ENCODE results near the gene RASSF7. TPM values are rescaled to one million over a fixed set of nuclear protein-coding genes. Genes with fewer than 3 reads are reported as not detected.

RASSF7 gene
- total RNA-seq, 1 donor from 2014 or later = 2.0 TPM

GRCh38 chr11:551131-551530 is 9.6 kb upstream of the RASSF7 start:
- DNase-seq (ENCODE audit: low spot score) = no peak

GRCh38 chr11:551596-551995 is 9.2 kb upstream of the RASSF7 start:
- DNase-seq (ENCODE audit: low spot score) = no peak

DNA sequence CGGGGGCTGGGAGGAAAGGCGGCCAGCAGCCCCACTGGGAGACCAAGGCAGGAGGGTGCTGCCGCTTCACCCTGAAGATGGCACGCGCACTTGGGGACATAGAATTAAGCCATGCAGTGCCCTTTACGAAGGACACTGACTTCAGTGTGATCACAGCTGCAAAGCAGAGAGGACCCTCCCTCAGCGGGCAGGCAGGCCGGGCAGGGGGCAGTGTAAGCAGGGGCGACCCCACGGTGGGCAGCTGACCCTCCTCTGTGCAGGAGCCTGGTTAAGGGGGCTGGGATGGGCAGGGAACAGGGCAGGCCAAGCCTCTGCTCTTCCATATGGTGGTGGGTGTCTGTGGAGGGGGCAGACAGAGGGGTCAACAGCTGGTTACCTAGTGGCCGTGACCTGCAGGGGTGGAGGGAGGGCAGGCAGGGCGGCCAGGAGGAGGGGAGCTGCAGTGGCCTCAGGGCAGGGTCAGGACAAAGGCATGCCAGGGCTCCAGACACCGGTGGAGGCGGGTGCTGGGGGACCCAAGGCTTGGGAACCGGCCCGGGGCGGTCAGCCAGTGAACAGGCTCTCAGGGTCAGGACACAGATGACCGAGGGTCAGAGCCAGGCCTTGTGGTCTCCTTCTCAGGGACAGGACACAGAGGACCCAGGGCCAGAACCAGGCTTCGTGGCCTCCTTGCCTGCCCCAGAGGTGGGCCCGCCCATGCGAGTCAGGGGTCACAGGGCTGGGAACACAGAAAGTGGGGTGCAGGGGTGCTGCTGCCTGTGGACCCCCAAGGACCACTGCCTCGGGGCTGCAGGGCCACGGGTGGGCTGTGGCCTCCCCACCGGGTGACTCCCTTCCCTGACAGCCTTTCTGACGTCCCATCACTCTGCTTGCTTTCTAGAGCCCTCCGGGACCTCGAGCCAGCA is 7.4 kb upstream of the RASSF7 start:
- DNase-seq (ENCODE audit: low spot score) = no peak

GRCh38 chr11:553988-554340 is 6.8 kb upstream of the RASSF7 start:
- DNase-seq (ENCODE audit: low spot score) = no peak

DNA sequence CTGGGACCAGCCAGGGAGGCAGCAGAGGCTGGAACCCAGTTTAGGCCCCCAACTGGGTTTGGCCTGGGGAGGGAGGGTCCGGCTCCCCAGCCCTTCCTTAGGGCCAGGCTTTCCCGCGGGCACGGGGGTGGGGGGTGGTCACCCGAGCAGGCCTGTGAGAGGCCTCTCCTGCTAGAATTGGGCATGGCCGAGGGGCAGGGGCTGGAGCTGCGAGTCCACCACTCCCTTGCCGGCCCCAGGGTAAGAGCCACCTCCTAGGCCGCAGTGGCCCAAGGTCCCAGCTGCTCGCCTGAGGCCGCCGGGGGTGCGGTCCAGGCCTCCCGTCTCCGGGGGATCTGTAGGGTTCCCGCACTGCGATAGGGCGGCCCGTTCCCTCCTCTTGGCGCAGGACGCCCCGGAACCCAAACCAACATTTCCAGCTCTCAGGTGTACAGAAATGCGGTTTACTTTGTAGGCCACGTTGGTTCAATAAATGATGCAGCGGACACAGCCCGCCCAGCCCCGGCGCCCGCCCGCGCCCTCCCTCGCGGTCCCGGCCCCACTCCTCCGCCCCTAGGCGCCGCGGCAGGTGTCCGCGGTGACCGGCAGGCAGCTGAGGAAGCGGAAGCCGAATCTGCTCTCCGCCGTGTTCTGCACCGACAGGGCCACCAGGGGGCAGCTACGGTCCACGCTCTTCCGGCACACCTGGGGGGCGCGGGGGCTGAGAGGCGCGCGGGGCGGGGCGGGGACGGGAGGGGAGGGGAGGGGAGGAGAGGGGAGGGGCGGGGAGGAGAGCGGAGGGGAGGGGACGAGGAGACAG is 6.1 kb upstream of the RASSF7 start:
- no peak for DNase-seq (ENCODE audit: low spot score)

GRCh38 chr11:555227-555779 is 5.5 kb upstream of the RASSF7 start:
- DNase-seq (ENCODE audit: low spot score) = no peak

DNA sequence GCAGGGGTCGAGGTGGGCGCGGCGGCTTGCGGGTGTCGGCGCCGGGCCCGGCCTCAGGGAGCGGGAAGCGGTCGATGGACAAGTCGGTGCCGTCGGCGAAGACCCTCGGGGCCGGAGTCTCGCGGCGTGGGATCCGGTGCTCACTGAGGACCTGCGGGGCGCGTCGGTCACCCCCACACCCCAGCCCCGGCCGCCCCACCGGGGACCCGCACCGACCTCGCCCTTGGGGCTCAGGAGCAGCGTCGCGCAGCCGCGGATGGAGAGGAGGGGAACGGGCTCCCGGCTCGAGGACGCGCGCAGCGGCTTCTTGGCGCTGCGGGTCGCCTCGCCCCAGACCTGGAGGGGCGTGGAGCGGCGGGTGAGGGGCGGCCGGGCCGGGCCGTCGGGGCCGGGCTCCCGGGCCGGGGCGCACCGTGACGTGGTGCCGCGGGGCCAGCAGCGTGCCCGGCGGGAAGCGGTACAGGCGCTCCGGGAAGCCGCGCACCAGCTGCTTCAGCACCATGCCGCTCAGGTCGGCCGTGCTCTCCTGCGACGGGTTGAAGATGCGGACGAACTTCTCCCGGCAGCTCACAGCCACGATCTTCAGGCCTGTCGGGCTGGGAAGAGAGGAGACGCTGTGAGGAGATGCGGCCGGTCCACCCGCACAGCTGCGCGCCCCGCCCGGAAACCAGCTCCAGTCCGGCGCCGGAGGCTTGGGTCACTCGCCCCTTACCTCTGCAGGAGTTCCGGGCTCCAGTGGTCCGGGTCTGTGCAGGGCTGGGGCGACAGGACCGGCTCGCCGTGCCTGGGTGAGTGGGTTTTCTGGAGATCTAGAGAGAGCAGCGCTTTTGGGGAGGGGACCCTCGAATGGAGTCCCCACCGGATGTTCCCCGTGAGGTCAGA is 4.7 kb upstream of the RASSF7 start:
- DNase-seq (ENCODE audit: low spot score) = no peak

- DNase-seq (ENCODE audit: low spot score) = no peak
These were observed 4.0 kb upstream of the RASSF7 start for GRCh38 chr11:556662-557256.

DNA sequence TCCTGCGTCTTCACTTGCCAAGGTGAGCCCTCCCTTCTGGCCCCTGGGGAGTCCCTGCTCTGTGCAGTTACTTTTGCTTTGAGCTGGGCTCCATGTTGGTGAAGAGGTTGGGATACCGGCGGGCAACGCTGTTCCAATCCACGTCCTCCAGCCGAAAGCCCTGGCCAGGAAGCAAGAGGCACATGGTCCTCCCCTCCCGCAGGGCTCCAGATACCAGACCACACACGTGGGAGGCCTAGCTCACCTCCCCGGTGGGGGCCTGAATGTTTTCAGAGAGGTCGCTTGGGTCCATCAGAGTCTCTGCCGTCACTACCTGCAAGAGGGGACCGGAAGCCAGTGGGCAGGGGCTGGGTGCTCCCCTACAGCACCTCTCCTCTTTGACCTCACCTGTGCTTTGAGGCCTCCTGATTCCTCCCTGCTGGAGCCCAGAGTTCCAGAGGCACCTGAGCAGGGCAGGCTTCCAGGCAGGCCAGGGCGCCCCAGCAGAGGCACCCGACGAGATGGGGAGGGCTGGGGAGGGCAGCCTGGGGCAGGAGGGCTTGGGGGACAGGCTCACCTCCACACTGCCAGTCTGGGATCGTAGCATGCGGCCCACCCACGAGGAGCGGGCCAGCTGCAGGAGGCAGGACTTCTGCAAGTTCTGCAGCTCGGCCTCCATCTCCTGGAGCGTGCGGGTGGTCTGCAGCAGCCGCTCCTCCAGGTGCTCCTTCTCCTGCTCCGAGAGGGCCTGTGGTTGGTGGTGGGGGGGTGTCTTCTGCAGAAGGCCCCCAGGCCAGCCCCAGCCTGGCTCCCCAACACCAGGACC is 3.2 kb upstream of the RASSF7 start:
- DNase-seq (ENCODE audit: low spot score) = no peak

DNA sequence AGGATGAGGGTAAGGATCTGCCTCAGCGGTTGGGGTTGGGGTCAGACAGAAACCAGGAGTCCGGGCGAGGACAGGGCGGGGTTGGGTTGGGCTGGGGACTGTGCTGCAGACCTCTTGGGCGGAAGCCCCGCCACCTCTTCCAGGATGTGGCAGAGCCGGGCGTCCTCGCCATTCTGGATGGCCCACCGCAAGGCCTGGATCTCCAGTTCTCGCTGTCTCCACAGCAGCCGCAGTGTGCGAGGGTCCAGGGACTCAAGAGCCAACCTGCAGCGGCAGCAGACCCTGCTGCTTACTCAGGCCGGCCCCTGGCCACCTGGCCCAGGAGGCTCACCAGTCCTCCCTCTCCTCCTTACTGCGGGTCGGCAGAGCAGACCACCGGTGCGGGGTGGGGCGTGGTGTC is 2.3 kb upstream of the RASSF7 start:
- no peak for DNase-seq (ENCODE audit: low spot score)

- DNase-seq (ENCODE audit: low spot score) = no peak
These were observed 1.6 kb upstream of the RASSF7 start for GRCh38 chr11:559020-559620.

- no peak for DNase-seq (ENCODE audit: low spot score)
These were observed 962 bp upstream of the RASSF7 start for GRCh38 chr11:559712-560304.

GRCh38 chr11:561148-562003 is 606 bp downstream of the RASSF7 start:
- DNase-seq (ENCODE audit: low spot score) = no peak

DNA sequence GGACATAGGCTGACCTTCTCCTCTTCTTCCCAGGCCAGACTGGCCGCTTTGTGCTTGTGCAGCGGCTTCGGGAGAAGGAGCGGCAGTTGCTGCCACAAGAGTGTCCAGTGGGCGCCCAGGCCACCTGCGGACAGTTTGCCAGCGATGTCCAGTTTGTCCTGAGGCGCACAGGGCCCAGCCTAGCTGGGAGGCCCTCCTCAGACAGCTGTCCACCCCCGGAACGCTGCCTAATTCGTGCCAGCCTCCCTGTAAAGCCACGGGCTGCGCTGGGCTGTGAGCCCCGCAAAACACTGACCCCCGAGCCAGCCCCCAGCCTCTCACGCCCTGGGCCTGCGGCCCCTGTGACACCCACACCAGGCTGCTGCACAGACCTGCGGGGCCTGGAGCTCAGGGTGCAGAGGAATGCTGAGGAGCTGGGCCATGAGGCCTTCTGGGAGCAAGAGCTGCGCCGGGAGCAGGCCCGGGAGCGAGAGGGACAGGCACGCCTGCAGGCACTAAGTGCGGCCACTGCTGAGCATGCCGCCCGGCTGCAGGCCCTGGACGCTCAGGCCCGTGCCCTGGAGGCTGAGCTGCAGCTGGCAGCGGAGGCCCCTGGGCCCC is 1.4 kb downstream of the RASSF7 start:
- DNase-seq (ENCODE audit: low spot score) = no peak

GRCh38 chr11:563066-563811 is 2.5 kb downstream of the RASSF7 start:
- no peak for DNase-seq (ENCODE audit: low spot score)

DNA sequence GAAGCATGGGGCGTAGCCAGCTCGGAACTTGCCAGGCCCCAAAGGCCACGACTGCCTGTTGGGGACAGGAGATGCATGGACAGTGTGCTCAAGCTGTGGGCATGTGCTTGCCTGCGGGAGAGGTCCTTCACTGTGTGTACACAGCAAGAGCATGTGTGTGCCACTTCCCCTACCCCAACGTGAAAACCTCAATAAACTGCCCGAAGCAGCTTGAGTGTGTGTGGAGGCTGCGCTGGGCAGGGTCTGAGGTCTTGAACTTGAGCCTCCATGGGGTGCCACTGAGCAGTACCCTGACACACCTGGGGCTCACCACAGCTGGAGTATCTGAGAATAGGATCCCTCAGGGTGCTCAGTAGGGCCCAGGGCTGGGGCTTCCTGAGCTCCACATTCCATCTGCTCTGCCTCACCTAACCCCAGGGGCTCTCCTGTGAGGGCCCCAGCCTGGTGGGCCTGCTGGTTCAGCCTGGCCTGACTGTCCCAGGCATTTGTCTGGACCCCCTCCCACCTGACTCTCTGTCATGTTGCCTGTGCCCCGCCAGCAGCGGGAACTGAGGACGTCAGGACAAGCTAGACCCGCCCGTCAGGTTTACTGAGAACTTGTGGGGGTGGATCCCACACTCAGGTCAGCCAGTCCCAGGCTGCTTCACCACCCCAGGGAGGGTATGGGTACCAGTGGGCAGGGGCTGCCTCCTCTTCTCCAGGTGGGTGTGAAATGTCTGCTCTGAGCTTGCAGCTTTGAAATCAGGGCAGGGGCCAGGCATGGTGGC is 3.2 kb downstream of the RASSF7 start:
- DNase-seq (ENCODE audit: low spot score) = no peak
